ENCODE data around the gene LCE3C. TPM values are rescaled to one million over a fixed set of nuclear protein-coding genes. Genes with fewer than 3 reads are reported as not detected.

LCE3C gene
- total RNA-seq, 1 experiment from 2014 or later: not detected

DNA sequence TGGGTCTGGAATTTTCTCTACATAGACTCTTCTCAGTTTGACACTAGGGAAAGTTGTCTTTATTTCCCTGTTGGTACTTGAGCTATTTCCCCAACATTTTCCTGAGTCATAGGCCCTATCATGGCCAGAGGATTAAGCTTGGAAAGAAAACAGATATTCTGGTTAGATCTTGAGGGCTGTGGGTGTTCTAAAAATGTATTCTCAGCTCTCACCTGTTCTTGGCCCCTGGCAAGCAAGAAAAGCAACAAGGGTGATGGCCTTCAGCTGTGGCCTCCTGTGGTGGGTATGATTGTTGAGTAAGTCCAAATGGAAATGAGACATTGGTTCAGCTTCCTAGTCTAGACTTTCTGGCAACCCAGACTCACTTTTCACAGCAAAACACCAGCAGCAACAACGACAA is 40.3 kb downstream of the LCE3C start:
- no peak for DNase-seq
- Histone ChIP-seq H3K79me1 (ENCODE audit: insufficient read depth, low read depth, low read length, poor library complexity, severe bottlenecking) (no peaks in the 10 kb centered on the region), H2BK20ac (ENCODE audit: low read depth, low read length, poor library complexity, severe bottlenecking) (no peak overlapping the region), H2BK120ac (ENCODE audit: low read depth, low read length, poor library complexity, severe bottlenecking) (no peak overlapping the region), H2AFZ (ENCODE audit: low read length) (no peak overlapping the region), H4K8ac (replicated peaks; ENCODE audit: insufficient read length, low read depth, low read length) (no peak overlapping the region), H4K20me1 (ENCODE audit: control insufficient read depth, insufficient read depth, insufficient read length) (no peaks in the 10 kb centered on the region), H4K5ac (ENCODE audit: insufficient read length, low read depth, low read length) (no peak overlapping the region), H3K23ac (ENCODE audit: insufficient read length, low read depth, low read length) (no peak overlapping the region), H3K4me2 (ENCODE audit: insufficient read depth, insufficient read length, low read length) (no peak overlapping the region), H3K14ac (ENCODE audit: insufficient read depth, low read length) (no peak overlapping the region), H3K23me2 (ENCODE audit: insufficient read length, low read depth, low read length, poor library complexity, severe bottlenecking) (no peaks in the 10 kb centered on the region), H2AK5ac (ENCODE audit: insufficient read length, low read length) (no peak overlapping the region), H4K91ac (ENCODE audit: insufficient read length, low read depth, low read length) (no peak overlapping the region), H3K79me2 (ENCODE audit: insufficient read depth, low read length) (no peaks in the 10 kb centered on the region), H3K4ac (ENCODE audit: low read depth, low read length) (no peak overlapping the region), H3K9me3 (ENCODE audit: control insufficient read depth, low read depth, low read length) (peaks cover 85% of the 10 kb centered on the region), H3K27me3 (ENCODE audit: insufficient read depth, low read length) (no peaks in the 10 kb centered on the region), H3K4me1 (ENCODE audit: insufficient read depth, low read length) (no peaks in the 10 kb centered on the region), H3K9ac (ENCODE audit: extremely low read depth, insufficient read length, low read length) (no peak overlapping the region), H3K27ac (ENCODE audit: insufficient read length, low read depth, low read length) (no peak overlapping the region), H2BK12ac (ENCODE audit: insufficient read length, low read depth, low read length) (no peak overlapping the region), H3T11ph (ENCODE audit: low read length) (no peak overlapping the region), H2BK15ac (ENCODE audit: low read depth, low read length) (no peak overlapping the region), H3K56ac (ENCODE audit: insufficient read length, low read depth, low read length) (no peak overlapping the region), H2BK5ac (ENCODE audit: insufficient read length, low read length) (no peak overlapping the region), H3K18ac (ENCODE audit: insufficient read length, low read depth, low read length) (no peak overlapping the region)
- Mint-ChIP-seq H3K27me3 (ENCODE audit: low read depth) (no peaks in the 10 kb centered on the region; the same call in 1 of the 2 replicates), H3K9me3 (peaks cover 94 to 97% of the 10 kb centered on the region in 2 experiments), H3K36me3 (ENCODE audit: insufficient read depth in 1 of 3, low read depth in 3 of 3) (peaks cover 0 to 22% (median 8%) of the 10 kb centered on the region in 3 experiments; a peak in 5 of 7 replicates), H3K4me1 (no peaks in the 10 kb centered on the region), H3K4me3 (no peak overlapping the region), H3K27ac (no peak overlapping the region)
- WGBS (ENCODE audit: extremely low coverage, insufficient read length, low lambda C conversion rate): no CpG with 5 or more reads among the region's 1 CpG
- TF ChIP-seq, protein P1, sequence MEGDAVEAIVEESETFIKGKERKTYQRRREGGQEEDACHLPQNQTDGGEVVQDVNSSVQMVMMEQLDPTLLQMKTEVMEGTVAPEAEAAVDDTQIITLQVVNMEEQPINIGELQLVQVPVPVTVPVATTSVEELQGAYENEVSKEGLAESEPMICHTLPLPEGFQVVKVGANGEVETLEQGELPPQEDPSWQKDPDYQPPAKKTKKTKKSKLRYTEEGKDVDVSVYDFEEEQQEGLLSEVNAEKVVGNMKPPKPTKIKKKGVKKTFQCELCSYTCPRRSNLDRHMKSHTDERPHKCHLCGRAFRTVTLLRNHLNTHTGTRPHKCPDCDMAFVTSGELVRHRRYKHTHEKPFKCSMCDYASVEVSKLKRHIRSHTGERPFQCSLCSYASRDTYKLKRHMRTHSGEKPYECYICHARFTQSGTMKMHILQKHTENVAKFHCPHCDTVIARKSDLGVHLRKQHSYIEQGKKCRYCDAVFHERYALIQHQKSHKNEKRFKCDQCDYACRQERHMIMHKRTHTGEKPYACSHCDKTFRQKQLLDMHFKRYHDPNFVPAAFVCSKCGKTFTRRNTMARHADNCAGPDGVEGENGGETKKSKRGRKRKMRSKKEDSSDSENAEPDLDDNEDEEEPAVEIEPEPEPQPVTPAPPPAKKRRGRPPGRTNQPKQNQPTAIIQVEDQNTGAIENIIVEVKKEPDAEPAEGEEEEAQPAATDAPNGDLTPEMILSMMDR (conservative IDR thresholded peaks at IDR 0.05): no peak
